Measurements from ENCODE around the gene ALX4.

DNA sequence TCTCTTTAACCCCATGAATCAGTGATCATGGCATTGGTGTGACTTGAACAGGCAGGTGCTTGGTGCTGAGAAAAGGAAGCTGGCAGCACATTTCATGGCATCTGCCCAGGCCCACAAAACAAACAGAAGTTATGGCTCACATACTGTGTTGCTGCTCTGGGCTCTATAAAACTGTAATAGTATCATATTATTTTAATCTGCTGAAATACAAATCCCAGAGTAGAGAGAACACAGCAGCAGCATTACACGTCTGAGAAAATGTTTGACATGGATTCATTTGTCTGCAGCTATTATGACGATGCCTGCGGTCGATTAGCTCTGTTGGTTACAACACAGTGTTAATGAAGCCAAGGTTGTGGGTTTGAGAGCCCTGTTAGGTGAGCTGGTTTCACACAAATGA lies 80.8 kb downstream of the ALX4 start:
- TF ChIP-seq, protein P1, sequence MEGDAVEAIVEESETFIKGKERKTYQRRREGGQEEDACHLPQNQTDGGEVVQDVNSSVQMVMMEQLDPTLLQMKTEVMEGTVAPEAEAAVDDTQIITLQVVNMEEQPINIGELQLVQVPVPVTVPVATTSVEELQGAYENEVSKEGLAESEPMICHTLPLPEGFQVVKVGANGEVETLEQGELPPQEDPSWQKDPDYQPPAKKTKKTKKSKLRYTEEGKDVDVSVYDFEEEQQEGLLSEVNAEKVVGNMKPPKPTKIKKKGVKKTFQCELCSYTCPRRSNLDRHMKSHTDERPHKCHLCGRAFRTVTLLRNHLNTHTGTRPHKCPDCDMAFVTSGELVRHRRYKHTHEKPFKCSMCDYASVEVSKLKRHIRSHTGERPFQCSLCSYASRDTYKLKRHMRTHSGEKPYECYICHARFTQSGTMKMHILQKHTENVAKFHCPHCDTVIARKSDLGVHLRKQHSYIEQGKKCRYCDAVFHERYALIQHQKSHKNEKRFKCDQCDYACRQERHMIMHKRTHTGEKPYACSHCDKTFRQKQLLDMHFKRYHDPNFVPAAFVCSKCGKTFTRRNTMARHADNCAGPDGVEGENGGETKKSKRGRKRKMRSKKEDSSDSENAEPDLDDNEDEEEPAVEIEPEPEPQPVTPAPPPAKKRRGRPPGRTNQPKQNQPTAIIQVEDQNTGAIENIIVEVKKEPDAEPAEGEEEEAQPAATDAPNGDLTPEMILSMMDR (conservative IDR thresholded peaks at IDR 0.05; ENCODE audit: low read length), result no peak
- no peak for TF ChIP-seq EZH2phosphoT487 (IDR thresholded peaks at IDR 0.05; ENCODE audit: borderline replicate concordance)

Data from Loucy (cell line).